Stomach (tissue), 4 donors: ENCODE data around the gene NEK4.

Source experiments
- CTCF ChIP-seq, 7 experiments: fragments of 450-650 bp in 4 of 7; fragments of 200-600 bp in 3 of 7; sonication (generic) in 3 of 7; IDR thresholded peaks; one replicate each; pipeline ENCODE4 v1.5.1; 2016 to 2019; ENCODE audit warnings: antibody characterized with exemption in 7 of 7, control low read depth in 2 of 7, mild to moderate bottlenecking in 1 of 7
- EP300 ChIP-seq: sonication (generic); formaldehyde crosslinking; IDR thresholded peaks from one replicate; pipeline ENCODE4 v1.6.1; 2017; ENCODE audit warnings: antibody characterized with exemption
- POLR2A ChIP-seq, 4 donors: fragments of 450-650 bp; IDR thresholded peaks; one replicate each; pipeline ENCODE4 v1.6.1; 2016; ENCODE audit warnings: antibody characterized with exemption in 4 of 4, control low read depth in 2 of 4, mild to moderate bottlenecking in 1 of 4, moderate library complexity in 1 of 4
- POLR2AphosphoS5 ChIP-seq, 3 donors: sonication (generic); formaldehyde crosslinking; IDR thresholded peaks; one replicate each; pipeline ENCODE4 v1.6.1; 2016; ENCODE audit warnings: antibody characterized with exemption in 3 of 3

GRCh38 chr3:52678265-52679198 lies 92.2 kb downstream of the NEK4 start:
- TF ChIP-seq POLR2AphosphoS5 (IDR thresholded peaks at IDR 0.05) (no peak), CTCF (IDR thresholded peaks at IDR 0.05) (no peak), EP300 (no peak), POLR2A (IDR thresholded peaks at IDR 0.05) (no peak)
